Fibroblast of lung (primary cell): Measurements from ENCODE around the gene ABCA7. TPM values are rescaled to one million over a fixed set of nuclear protein-coding genes. Genes with fewer than 3 reads are reported as not detected.

Experiments used
- DNase-seq, 2 donors: peaks; one replicate each; pipeline versions ENCODE4 v3.0.0 to v3.0.0-alpha.2; 2010; ENCODE audit warnings: low read depth in 2 of 2
- H2AFZ ChIP-seq: 2 replicates; pipeline ENCODE4 v1.5.1; 2012; ENCODE audit warnings: low read length, control low read depth, inconsistent platforms
- H3K27ac ChIP-seq: 2 replicates; pipeline ENCODE4 v1.5.1; 2011; ENCODE audit warnings: low read length, control low read depth; ENCODE audit not compliant: insufficient read depth
- H3K27me3 ChIP-seq: 2 replicates; pipeline ENCODE4 v1.5.1; 2011; ENCODE audit warnings: mild to moderate bottlenecking, low read length; ENCODE audit not compliant: control insufficient read depth, insufficient read depth
- H3K36me3 ChIP-seq: 2 replicates; pipeline ENCODE4 v1.5.1; 2011; ENCODE audit warnings: low read length; ENCODE audit not compliant: control insufficient read depth, insufficient read depth
- H3K4me1 ChIP-seq: 2 replicates; pipeline ENCODE4 v1.5.1; 2011; ENCODE audit warnings: low read length; ENCODE audit not compliant: control insufficient read depth, insufficient read depth; ENCODE audit errors: extremely low read depth
- H3K4me2 ChIP-seq: 2 replicates; pipeline ENCODE4 v1.5.1; 2011; ENCODE audit warnings: low read length, control low read depth; ENCODE audit not compliant: insufficient read depth; ENCODE audit errors: extremely low read depth
- H3K4me3 ChIP-seq, 4 experiments: fragments of 200-600 bp in 1 of 4; sonication (generic) in 1 of 4; replicated peaks in 1 of 4; 2 replicates each; pipeline ENCODE4 v1.5.1; 2011 to 2016; ENCODE audit warnings: low read length in 4 of 4, low read depth in 3 of 4, mild to moderate bottlenecking in 3 of 4, control low read depth in 2 of 4, inconsistent platforms in 1 of 4, mixed read lengths in 1 of 4; ENCODE audit not compliant: insufficient read depth in 1 of 4; ENCODE audit errors: control extremely low read depth in 1 of 4
- H3K79me2 ChIP-seq: 2 replicates; pipeline ENCODE4 v1.5.1; 2012; ENCODE audit warnings: mild to moderate bottlenecking, low read length, inconsistent platforms; ENCODE audit not compliant: control insufficient read depth, insufficient read depth
- H3K9ac ChIP-seq: 2 replicates; pipeline ENCODE4 v1.5.1; 2011; ENCODE audit warnings: mild to moderate bottlenecking, low read length, control low read depth; ENCODE audit not compliant: insufficient read depth
- H3K9me3 ChIP-seq: 2 replicates; pipeline ENCODE4 v1.5.1; 2012; ENCODE audit warnings: low read depth, low read length; ENCODE audit not compliant: control insufficient read depth, insufficient read depth
- H4K20me1 ChIP-seq: 2 replicates; pipeline ENCODE4 v1.5.1; 2011; ENCODE audit warnings: low read length; ENCODE audit not compliant: control insufficient read depth, insufficient read depth; ENCODE audit errors: extremely low read depth
- EZH2 ChIP-seq: IDR thresholded peaks from 2 replicates; pipeline ENCODE4 v1.5.1; 2012; ENCODE audit warnings: low read length, control low read depth, mild to moderate bottlenecking; ENCODE audit errors: missing control alignments
- polyA plus RNA-seq, 2 donors: library from polyadenylated mRNA; depleted of rRNA in 1 of 2; stranded (reverse) in 1 of 2; unstranded in 1 of 2; fragments of >200 nt; gene quantifications; 2 replicates each; pipeline ENCODE4 v1.2.1, GENCODE V29; 2011 to 2012; ENCODE audit warnings: missing spikeins in 1 of 2
- total RNA-seq: library from RNA; depleted of rRNA; stranded (reverse); fragments of >200 nt; gene quantifications from 2 replicates; pipeline ENCODE4 v1.2.1, GENCODE V29; 2014
- TF ChIP-seq, protein P1 (sequence below), 2 donors: IDR thresholded peaks in 1 of 2; conservative IDR thresholded peaks in 1 of 2; 1 replicate in 1 of 2; 2 replicates in 1 of 2; pipeline ENCODE4 v1.5.1; 2011 to 2012; ENCODE audit warnings: low read length in 2 of 2, control low read depth in 1 of 2, inconsistent platforms in 1 of 2, low read depth in 1 of 2, mild to moderate bottlenecking in 1 of 2

Gene ABCA7
- total and polyA plus RNA-seq, 2 donors (not counting 1 experiment from before 2014, with no cell fraction given): 2.2 to 9.7 TPM

DNA sequence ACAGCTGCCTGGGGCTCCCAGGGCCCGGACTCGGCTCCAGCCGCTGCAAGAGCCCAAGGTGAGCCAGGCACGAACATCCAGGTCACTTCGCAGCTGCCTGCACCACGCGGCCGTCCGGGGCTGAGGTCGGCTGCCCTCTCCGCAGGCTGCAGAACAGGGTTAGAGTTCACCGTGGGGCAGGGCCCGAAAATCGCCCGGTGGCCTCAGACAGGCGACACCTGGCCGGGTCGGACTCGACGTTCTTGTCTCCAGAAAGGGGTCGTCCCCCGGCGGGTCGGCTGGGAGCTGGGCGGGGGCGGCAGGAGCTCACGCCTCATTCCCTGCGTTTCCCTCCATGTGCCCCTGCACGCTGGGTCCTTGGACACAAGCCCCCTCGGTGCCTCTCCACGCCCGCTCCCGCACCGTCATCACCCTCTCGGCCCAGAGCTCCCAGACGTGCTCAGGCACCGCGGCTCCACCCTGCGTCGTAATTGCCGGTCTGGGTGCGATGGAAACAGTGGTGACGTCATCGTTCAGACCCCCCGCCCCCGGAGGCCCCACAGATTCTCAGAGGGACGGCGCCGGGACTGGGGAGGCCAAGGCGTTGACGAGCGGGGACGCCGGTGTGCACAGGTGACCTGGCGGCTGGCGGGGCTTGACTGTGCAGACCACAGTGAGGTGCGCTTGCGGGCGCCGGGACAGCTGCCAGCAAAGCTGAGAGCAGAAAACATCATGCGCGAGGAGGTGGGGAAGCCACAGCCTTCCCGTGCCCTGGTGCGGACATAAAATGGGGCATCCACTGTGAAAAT, 43.7 kb upstream of the ABCA7 start:
- peak; percentile 57 to 64 for DNase-seq
- peak overlapping the region; percentile 25 for H3K4me2 ChIP-seq
- no peaks in the 10 kb centered on the region for H4K20me1 ChIP-seq
- H3K4me1 ChIP-seq: no peaks in the 10 kb centered on the region
- H3K9me3 ChIP-seq: no peaks in the 10 kb centered on the region
- H3K4me3 ChIP-seq: peak overlapping the region in 1 of 4 experiments; percentile 14
- peaks cover 12% of the 10 kb centered on the region for H3K36me3 ChIP-seq
- H3K27me3 ChIP-seq: peaks cover 27% of the 10 kb centered on the region
- no peak overlapping the region for H2AFZ ChIP-seq
- no peak overlapping the region for H3K27ac ChIP-seq
- no peaks in the 10 kb centered on the region for H3K79me2 ChIP-seq
- H3K9ac ChIP-seq: no peak overlapping the region
- TF ChIP-seq EZH2: peak; percentile 77
- TF ChIP-seq, protein P1, sequence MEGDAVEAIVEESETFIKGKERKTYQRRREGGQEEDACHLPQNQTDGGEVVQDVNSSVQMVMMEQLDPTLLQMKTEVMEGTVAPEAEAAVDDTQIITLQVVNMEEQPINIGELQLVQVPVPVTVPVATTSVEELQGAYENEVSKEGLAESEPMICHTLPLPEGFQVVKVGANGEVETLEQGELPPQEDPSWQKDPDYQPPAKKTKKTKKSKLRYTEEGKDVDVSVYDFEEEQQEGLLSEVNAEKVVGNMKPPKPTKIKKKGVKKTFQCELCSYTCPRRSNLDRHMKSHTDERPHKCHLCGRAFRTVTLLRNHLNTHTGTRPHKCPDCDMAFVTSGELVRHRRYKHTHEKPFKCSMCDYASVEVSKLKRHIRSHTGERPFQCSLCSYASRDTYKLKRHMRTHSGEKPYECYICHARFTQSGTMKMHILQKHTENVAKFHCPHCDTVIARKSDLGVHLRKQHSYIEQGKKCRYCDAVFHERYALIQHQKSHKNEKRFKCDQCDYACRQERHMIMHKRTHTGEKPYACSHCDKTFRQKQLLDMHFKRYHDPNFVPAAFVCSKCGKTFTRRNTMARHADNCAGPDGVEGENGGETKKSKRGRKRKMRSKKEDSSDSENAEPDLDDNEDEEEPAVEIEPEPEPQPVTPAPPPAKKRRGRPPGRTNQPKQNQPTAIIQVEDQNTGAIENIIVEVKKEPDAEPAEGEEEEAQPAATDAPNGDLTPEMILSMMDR (conservative IDR thresholded peaks at IDR 0.05 in 1 of 2, IDR thresholded peaks at IDR 0.05 in 1 of 2; ENCODE audit: low read depth in 1 of 2, low read length in 2 of 2): no peak

DNA sequence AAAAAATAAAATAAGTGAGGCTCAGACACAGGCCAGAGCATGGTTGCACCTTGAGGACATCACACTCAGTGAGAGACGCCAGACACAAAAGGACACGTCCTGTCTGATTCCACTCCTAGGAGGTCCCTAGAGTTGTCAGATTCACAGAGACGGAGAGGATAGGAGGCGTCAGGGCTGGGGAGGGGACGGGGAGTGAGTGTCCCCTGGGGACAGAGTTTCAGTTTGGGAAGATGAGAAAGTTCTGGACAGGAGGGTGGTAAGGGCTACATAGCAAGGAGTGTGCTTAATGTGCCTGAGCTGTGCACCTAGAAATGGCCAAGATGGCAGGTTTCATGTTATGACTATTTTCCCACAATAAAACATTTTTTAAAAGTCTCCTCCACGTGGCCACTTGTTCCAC, 41.8 kb upstream of the ABCA7 start:
- peaks cover 12% of the 10 kb centered on the region for H3K36me3 ChIP-seq
- H3K4me2 ChIP-seq: no peak overlapping the region
- H3K4me1 ChIP-seq: no peaks in the 10 kb centered on the region
- TF ChIP-seq, protein P1 (conservative IDR thresholded peaks at IDR 0.05 in 1 of 2, IDR thresholded peaks at IDR 0.05 in 1 of 2; ENCODE audit: low read depth in 1 of 2, low read length in 2 of 2): no peak
- TF ChIP-seq EZH2: no peak
- no peak overlapping the region for H2AFZ ChIP-seq
- no peak overlapping the region for H3K9ac ChIP-seq
- peaks cover 30% of the 10 kb centered on the region for H3K27me3 ChIP-seq
- DNase-seq: no peak
- H3K4me3 ChIP-seq: no peak overlapping the region
- no peaks in the 10 kb centered on the region for H3K9me3 ChIP-seq
- H3K27ac ChIP-seq: no peak overlapping the region
- H3K79me2 ChIP-seq: no peaks in the 10 kb centered on the region
- no peaks in the 10 kb centered on the region for H4K20me1 ChIP-seq

DNA sequence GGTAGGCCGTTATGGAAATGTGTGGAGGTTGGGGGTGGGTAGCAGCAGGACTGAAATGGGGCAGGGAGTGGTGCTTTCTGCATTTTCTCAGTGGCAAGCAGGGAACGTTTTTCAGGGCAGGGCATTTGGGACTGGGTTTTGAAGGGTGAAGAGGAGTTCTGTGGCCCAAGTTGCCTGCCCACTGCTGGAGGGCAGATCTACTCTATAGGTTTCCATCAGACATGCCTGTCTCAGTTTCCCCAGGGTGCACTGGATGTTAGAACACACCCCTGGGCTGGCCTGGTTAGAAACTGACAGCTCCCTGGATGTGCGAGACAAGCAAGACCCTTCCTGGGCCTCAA, 40.6 kb upstream of the ABCA7 start:
- no peak for DNase-seq
- Histone ChIP-seq H3K27ac (no peak overlapping the region), H3K9ac (no peak overlapping the region), H3K79me2 (no peaks in the 10 kb centered on the region), H3K4me3 (no peak overlapping the region), H3K9me3 (no peaks in the 10 kb centered on the region), H3K36me3 (peaks cover 2% of the 10 kb centered on the region), H2AFZ (no peak overlapping the region), H3K4me1 (no peaks in the 10 kb centered on the region), H4K20me1 (no peaks in the 10 kb centered on the region), H3K4me2 (no peak overlapping the region), H3K27me3 (peaks cover 30% of the 10 kb centered on the region)
- TF ChIP-seq, protein P1 (conservative IDR thresholded peaks at IDR 0.05 in 1 of 2, IDR thresholded peaks at IDR 0.05 in 1 of 2; ENCODE audit: low read depth in 1 of 2, low read length in 2 of 2): no peak
- TF ChIP-seq EZH2: peak; percentile 66
